ENCODE results near the gene SOX14. TPM values are rescaled to one million over a fixed set of nuclear protein-coding genes. Genes with fewer than 3 reads are reported as not detected.

SOX14 gene
- not detected in 2 replicates for total RNA-seq
- polyA plus RNA-seq (2012) = not detected

- no peak for DNase-seq (ENCODE audit: low read depth)
Observed at GRCh38 chr3:137764001-137764433, at the start of gene SOX14. Gene SOX14, plus strand, starts transcription at chr3:137764315. Its CDS starts 470 bp downstream, at chr3:137764785.

GRCh38 chr3:137714551-137714950 is 49.6 kb upstream of the SOX14 start:
- DNase-seq (ENCODE audit: low read depth) = no peak

GRCh38 chr3:137724240-137724639 is 39.9 kb upstream of the SOX14 start:
- DNase-seq (ENCODE audit: low read depth) = no peak

GRCh38 chr3:137737208-137737607 is 26.9 kb upstream of the SOX14 start:
- DNase-seq (ENCODE audit: low read depth) = no peak

- DNase-seq (ENCODE audit: low read depth) = no peak
Observed at GRCh38 chr3:137738710-137739109, 25.4 kb upstream of the SOX14 start.

GRCh38 chr3:137743608-137744007 is 20.5 kb upstream of the SOX14 start:
- DNase-seq (ENCODE audit: low read depth) = no peak

- no peak for DNase-seq (ENCODE audit: low read depth)
Observed at GRCh38 chr3:137746808-137747207, 17.3 kb upstream of the SOX14 start.

GRCh38 chr3:137759505-137759904 is 4.6 kb upstream of the SOX14 start:
- no peak for DNase-seq (ENCODE audit: low read depth)

GRCh38 chr3:137760341-137761098 is 3.6 kb upstream of the SOX14 start:
- DNase-seq (ENCODE audit: low read depth) = no peak

GRCh38 chr3:137761099-137761562 is 3.0 kb upstream of the SOX14 start:
- DNase-seq (ENCODE audit: low read depth) = no peak

- DNase-seq (ENCODE audit: low read depth) = no peak
Observed at GRCh38 chr3:137761563-137762503, 2.3 kb upstream of the SOX14 start.

GRCh38 chr3:137762674-137763593 is 1.2 kb upstream of the SOX14 start:
- DNase-seq (ENCODE audit: low read depth) = no peak

- no peak for DNase-seq (ENCODE audit: low read depth)
Observed at GRCh38 chr3:137763594-137763938, 549 bp upstream of the SOX14 start.

- DNase-seq (ENCODE audit: low read depth) = no peak
Observed at GRCh38 chr3:137764563-137765309, 621 bp downstream of the SOX14 start.

GRCh38 chr3:137765310-137766033 is 1.4 kb downstream of the SOX14 start:
- DNase-seq (ENCODE audit: low read depth) = no peak

GRCh38 chr3:137766041-137766875 is 2.1 kb downstream of the SOX14 start:
- no peak for DNase-seq (ENCODE audit: low read depth)

GRCh38 chr3:137766876-137767537 is 2.9 kb downstream of the SOX14 start:
- no peak for DNase-seq (ENCODE audit: low read depth)

All from myocyte (in vitro differentiated cells).